ENCODE data around the gene PHACTR1. TPM values are rescaled to one million over a fixed set of nuclear protein-coding genes. Genes with fewer than 3 reads are reported as not detected.

PHACTR1 gene
- total and polyA plus RNA-seq, 2 of the 4 experiments (the other 2 are of a cell fraction) = not detected

GRCh38 chr6:12791371-12791770, 74.8 kb downstream of the PHACTR1 start:
- no peaks in the 10 kb centered on the region for H3K4me1 ChIP-seq (ENCODE audit: control insufficient read depth, insufficient read depth, low read length)
- in situ Hi-C loops (cut with MboI; ENCODE audit: low sequenced_read_pairs) = no loop called here
- no peak overlapping the region for H4K5ac ChIP-seq (ENCODE audit: low read depth, low read length)
- WGBS, 2 experiments (ENCODE audit: extremely low coverage in 2 of 2, insufficient read length in 1 of 2) = no CpG with 5 or more reads among the region's 6 CpGs
- H3K18ac ChIP-seq (ENCODE audit: low read depth, low read length) = no peak overlapping the region
- no peak overlapping the region for H3K9ac ChIP-seq (ENCODE audit: low read depth, low read length)
- peaks cover 2% of the 10 kb centered on the region; the same call in 1 of the 2 replicates for H3K9me3 ChIP-seq (ENCODE audit: control insufficient read depth, insufficient read depth, low read length)
- H3K27me3 ChIP-seq (ENCODE audit: control insufficient read depth, insufficient read depth, low read length) = no peaks in the 10 kb centered on the region
- no TSS peak for BruUV-seq (replicated peaks)
- H3K4ac ChIP-seq (ENCODE audit: low read depth, low read length) = no peak overlapping the region
- POLR2A ChIA-PET (ENCODE audit: unreplicated experiment) = no interaction called here
- H2BK20ac ChIP-seq (ENCODE audit: low read depth, low read length) = no peak overlapping the region
- H3K4me3 ChIP-seq (ENCODE audit: insufficient read depth, low read depth, low read length) = no peak overlapping the region
- no peak overlapping the region for H4K8ac ChIP-seq (ENCODE audit: low read depth in 2 of 2, low read length in 2 of 2)
- H2AK5ac ChIP-seq (ENCODE audit: low read depth, low read length) = no peak overlapping the region
- dilution Hi-C loops (cut with HindIII; ENCODE audit: low sequenced_read_pairs, unreplicated experiment) = no loop called here
- no peaks in the 10 kb centered on the region for H3K9me1 ChIP-seq (ENCODE audit: insufficient read depth, low read length)
- no peak for DNase-seq
- TF ChIP-seq CEBPB (IDR thresholded peaks at IDR 0.05; ENCODE audit: low read depth, low read length) (no peak), FOS (IDR thresholded peaks at IDR 0.05; ENCODE audit: low read depth, low read length) (no peak), SMC3 (IDR thresholded peaks at IDR 0.05; ENCODE audit: low read depth, low read length) (no peak), MXI1 (IDR thresholded peaks at IDR 0.05; ENCODE audit: borderline replicate concordance, low read depth, low read length) (no peak), BHLHE40 (IDR thresholded peaks at IDR 0.05; ENCODE audit: low read depth, low read length) (no peak), POLR2A (IDR thresholded peaks at IDR 0.05; ENCODE audit: low read depth, low read length) (no peak), RAD21 (IDR thresholded peaks at IDR 0.05; ENCODE audit: low read length) (no peak), RCOR1 (IDR thresholded peaks at IDR 0.05; ENCODE audit: insufficient replicate concordance, low read length) (no peak), MAFK (IDR thresholded peaks at IDR 0.05; ENCODE audit: low read depth, low read length) (no peak), NFE2L2 (IDR thresholded peaks at IDR 0.05; ENCODE audit: low read depth, low read length) (no peak), ELK1 (IDR thresholded peaks at IDR 0.05; ENCODE audit: borderline replicate concordance, low read depth, low read length) (no peak), CHD1 (IDR thresholded peaks at IDR 0.05; ENCODE audit: low read depth, low read length) (no peak), USF2 (IDR thresholded peaks at IDR 0.05; ENCODE audit: low read depth, low read length) (no peak), CTCF (conservative IDR thresholded peaks at IDR 0.05; ENCODE audit: low read depth, low read length) (no peak)
- no peak overlapping the region for H3K23ac ChIP-seq (ENCODE audit: low read depth, low read length)
- no peak overlapping the region for H4K91ac ChIP-seq (ENCODE audit: insufficient read depth, low read depth, low read length)
- no peak overlapping the region for H3K14ac ChIP-seq (replicated peaks; ENCODE audit: low read depth, low read length)
- CTCF ChIA-PET = no interaction called here
- no peak overlapping the region for H2BK15ac ChIP-seq (ENCODE audit: low read depth, low read length)
- no peak overlapping the region for H2BK120ac ChIP-seq (ENCODE audit: low read depth, low read length)
- intact Hi-C loops (cut with micrococcal nuclease) = no loop called here
- no peak overlapping the region for H3K56ac ChIP-seq (ENCODE audit: extremely low read depth, insufficient read depth, low read length)
- no peak for ATAC-seq (ENCODE audit: low read depth)
- H2BK5ac ChIP-seq (ENCODE audit: low read depth, low read length, poor library complexity, severe bottlenecking) = no peak overlapping the region
- H2AK9ac ChIP-seq (replicated peaks; ENCODE audit: low read depth, low read length, poor library complexity) = no peak overlapping the region
- H3K27ac ChIP-seq (ENCODE audit: insufficient read depth, low read length) = no peak overlapping the region
- no peak overlapping the region for H3K4me2 ChIP-seq (ENCODE audit: low read depth, low read length)
- H4K20me1 ChIP-seq (ENCODE audit: insufficient read depth, low read length) = no peaks in the 10 kb centered on the region
- no peaks in the 10 kb centered on the region for H3K36me3 ChIP-seq (ENCODE audit: control insufficient read depth, insufficient read depth, low read length)
- no peak overlapping the region for H2AFZ ChIP-seq (replicated peaks; ENCODE audit: low read length, poor library complexity)
- no peaks in the 10 kb centered on the region for H3K79me1 ChIP-seq (ENCODE audit: low read depth in 1 of 2, low read length in 2 of 2)
